NCI-H2107 treated with DMSO at 0.1 percent for 48 hours (cell line): ENCODE data around the gene MAN1C1.

Experiments used
- DNase-seq: peaks from one replicate; lab custom pipeline; 2025; ENCODE audit not compliant: unreplicated experiment; lab: John Stamatoyannopoulos, UW

Gene MAN1C1

GRCh38 chr1:25774206-25774803 lies 157.7 kb downstream of the MAN1C1 start:
- DNase-seq = no peak

- DNase-seq = peak; percentile 92
Observed at GRCh38 chr1:25774921-25775771, 158.6 kb downstream of the MAN1C1 start.

GRCh38 chr1:25779388-25779787 lies 162.8 kb downstream of the MAN1C1 start:
- DNase-seq = no peak

- DNase-seq = no peak
Observed at GRCh38 chr1:25779894-25780293, 163.3 kb downstream of the MAN1C1 start.

DNA sequence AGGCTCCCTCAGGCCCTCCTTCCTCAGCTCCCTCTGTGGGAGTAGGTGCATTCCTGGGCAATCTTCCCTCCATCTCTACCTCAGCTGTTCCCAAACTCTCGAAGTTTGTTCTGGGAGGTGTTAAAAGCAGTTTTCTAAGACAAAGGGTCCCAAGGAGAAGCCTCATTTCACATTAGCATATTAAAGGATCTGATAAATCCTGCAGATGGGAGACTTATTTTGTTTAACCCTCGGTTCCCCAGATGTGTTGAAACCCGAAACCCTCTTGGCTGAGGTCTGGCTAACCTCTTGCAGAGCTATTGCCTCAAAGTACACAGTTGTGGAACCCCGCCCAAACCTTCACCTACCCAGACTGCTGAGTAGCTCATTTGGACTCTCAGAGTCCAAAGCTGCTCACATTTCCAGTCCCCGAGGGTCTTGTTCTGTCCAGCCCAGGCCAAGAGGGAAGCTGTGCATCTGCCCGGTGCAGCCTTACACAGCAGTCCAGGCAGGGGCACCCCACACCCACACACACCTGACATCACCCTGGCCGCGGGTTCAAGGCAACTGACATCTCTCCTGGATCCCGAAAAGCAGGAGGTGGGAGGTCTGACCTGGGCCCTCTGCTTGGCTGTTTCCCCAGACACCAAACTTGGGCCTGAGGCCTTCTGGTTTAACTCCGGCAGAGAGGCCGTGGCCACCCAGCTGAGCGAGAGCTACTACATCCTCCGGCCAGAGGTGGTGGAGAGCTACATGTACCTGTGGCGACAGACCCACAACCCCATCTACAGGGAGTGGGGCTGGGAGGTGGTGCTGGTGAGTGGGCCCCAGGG lies 163.9 kb downstream of the MAN1C1 start:
- no peak for DNase-seq

DNA sequence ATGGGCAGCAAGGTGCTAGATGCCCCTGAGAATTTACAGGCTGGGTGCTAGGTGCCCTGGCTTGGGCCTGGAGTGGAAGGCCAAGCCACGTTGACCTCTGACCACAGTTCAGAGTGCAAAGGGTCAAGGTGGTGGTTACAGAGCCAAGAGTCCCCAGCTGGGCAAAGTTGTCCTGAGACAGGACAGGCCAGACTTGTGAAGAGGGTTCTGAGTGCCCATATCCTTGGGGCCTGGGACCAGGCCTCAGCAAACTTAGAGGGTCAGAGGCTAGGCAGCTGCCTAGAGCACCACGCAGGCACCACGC lies 164.5 kb downstream of the MAN1C1 start:
- no peak for DNase-seq

GRCh38 chr1:25782608-25783201 lies 166.1 kb downstream of the MAN1C1 start:
- peak; percentile 94 for DNase-seq

DNA sequence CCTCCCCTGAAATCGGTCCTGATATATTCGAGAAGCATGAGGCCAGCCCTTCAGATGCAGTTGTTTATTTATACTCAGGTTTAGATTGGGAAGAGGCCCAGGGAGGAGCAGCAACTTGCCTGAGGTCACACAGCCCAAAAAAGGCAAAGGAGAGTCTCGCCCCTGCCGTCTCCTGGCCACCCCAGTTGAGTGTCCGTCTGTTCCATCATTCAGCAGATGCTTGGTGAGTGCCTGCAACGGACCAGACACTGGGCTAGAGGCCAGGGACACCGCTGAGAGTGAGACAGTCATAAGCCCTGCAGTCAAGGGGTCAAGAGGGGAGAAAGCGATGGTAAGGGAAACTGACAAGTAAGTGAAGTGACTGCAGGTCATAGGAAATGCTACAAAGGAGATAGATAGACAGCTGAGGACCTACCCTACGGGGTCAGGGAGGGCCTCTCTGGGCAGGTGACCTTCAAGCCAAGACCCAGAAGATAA lies 168.0 kb downstream of the MAN1C1 start:
- DNase-seq = no peak

DNA sequence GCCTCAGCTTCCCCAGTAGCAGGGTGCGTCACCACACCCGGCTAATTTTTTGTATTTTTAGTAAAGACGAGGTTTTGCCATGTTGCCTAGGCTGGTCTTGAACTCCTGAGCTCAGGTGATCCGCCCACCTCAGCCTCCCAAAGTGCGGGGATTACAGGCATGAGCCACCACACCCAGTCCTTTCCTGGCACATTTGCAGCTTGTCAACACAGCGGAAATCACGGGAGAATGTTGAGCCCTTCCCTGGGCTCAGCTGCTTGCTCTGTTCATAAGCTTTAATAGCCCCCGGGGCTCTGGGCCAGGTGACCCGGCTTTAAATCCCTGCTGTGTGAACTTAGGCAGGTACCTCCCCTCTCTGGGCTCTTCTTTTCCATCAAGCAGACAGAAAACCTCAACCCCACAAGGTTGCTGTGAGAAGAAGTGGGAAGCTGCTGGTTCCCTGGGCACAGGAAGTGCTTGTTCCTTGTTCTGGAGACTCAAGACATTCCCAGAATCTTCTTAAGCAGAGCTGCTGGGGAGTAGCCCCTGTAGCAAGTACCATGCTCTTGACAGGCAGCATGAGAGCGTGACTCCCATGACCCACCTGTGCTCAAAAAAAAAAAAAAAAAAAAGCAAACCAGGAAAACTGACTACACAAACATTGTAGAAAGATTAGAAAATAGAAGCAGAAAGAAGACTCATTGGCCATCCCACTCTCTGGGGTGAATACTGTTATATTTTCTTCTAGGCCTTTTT lies 168.9 kb downstream of the MAN1C1 start:
- no peak for DNase-seq

DNA sequence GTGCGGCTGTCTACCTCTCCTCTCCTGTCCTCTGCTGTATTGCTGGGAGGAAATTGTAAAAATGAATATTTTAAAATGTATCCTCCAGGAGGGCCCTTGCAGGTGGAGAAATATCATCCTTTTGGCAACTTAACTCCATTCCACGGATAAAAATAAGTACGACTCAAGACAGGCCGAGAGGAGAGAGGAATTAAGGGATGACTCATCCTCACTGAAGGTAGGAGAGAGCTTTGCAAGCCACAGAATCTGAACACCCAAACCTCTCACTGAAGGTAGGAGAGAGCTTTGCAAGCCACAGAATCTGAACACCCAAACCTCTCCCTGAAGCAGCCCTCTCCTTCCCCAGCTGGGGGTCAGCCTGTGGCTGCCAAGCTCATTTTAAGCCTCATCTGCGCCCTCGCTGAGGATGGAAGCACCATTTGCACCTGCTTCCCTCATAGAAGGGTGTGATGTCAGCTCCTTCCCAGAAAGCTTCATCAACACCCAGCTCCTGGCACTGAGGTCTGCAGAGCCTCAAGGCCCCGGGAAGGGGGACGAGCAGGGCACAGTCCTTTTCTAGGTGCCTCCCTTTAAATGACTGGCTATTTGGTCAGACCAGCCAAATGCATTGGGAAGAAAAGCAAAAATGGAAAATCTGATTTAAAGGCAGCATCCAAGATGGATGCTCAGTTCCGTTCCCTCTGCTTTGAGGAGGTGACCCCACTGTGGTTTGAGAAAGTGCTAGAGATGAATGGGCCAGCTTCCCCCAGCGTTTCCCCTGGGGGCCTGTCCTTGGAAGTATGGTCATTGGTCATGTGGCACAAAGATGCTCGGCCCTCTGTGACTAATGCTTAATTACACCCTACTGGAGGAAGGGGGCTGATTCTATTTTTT lies 170.5 kb downstream of the MAN1C1 start:
- no peak for DNase-seq

GRCh38 chr1:25787760-25788166 lies 171.2 kb downstream of the MAN1C1 start:
- no peak for DNase-seq

DNA sequence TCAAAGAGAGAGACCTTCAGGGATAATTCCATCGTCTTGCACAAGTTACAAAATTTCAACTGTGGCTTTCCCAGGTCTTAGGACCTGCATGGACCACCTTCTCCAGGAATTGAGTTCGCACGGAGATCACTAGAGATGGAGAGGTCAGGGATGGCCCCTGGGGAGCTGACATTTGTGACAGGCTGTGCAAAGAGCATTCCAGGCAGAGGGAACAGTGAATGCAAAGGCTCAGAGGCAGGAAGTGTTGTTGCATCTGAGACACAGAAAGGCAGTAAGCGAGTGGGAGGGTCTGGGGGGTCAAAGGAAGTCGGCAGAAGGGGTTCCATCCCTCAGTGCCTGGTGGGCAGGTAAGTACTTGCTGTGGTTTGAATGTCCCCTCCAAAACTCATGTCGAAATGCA lies 173.9 kb downstream of the MAN1C1 start:
- no peak for DNase-seq

GRCh38 chr1:25792115-25792514 lies 175.5 kb downstream of the MAN1C1 start:
- no peak for DNase-seq

GRCh38 chr1:25793585-25794170 lies 177.1 kb downstream of the MAN1C1 start:
- no peak for DNase-seq

- no peak for DNase-seq
Observed at GRCh38 chr1:25794325-25794724, 177.7 kb downstream of the MAN1C1 start.

- DNase-seq = no peak
Observed at GRCh38 chr1:25795211-25795610, 178.6 kb downstream of the MAN1C1 start.

DNA sequence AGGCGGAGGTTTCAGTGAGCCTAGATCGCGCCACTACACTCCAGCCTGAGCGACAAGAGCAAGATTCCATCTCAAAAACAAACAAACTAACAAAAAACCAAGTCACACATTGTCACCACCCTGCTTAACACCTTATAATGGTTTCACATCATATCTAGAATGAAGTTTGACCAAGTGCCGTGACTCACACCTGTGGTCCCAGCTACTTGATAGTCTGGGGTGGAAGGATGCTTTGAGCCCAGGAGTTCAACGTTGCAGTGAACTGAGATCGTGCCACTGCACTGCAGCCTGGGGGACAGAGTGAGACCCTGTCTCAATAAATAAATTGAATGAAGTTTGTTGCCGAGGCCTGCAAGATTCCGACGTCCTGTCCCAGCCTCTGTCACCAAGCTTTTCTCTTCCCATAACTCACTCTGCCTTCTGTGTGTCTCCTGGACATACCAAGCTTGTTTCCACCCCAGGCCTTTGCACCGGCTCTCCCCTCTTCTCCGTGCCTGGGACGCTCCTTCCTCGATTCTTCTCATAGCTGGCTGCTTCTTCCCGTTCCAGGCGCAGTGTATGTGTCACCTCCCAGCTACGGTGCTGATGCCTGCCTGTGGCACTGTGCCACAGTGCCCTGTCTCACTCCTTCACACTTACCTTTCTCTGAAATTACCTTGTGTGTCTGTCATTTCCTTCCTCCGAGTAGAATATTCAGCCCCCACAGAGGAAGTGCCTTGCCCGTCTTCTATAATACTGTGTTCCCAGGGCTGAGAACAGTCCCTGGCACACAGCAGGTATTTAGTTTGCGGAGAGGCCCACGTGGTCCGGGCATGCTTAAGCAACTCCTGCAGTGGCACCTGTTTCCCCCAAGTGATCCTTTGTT lies 179.6 kb downstream of the MAN1C1 start:
- peak; percentile 91 for DNase-seq

GRCh38 chr1:25796811-25797458 lies 180.3 kb downstream of the MAN1C1 start:
- peak; percentile 91 for DNase-seq
